ENCODE results near the gene TBC1D9B.

TBC1D9B gene

GRCh38 chr5:179819296-179820126 lies 88.2 kb downstream of the TBC1D9B start:
- DNase-seq, result peak; percentile 41

GRCh38 chr5:179818746-179819295 lies 88.9 kb downstream of the TBC1D9B start:
- peak; percentile 71 for DNase-seq

GRCh38 chr5:179817890-179818745 lies 89.6 kb downstream of the TBC1D9B start:
- no peak for DNase-seq

DNA sequence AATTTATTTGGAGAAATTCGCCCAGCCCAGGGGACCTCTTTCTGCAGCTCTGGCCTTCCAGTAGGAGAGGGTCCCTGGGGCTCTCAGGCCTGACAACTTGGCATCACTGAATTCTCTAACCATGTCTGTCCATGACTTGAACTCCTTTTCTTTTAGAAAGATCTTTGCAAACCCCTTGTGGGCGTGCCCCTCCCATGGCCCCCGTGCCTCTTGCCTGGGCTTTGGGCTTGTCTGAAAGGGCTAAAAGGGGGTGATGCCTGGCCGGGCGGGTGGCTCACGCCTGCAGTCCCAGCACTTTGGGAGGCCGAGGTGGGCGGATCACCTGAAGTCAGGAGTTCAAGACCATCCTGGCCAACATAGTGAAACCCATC lies 90.2 kb downstream of the TBC1D9B start:
- DNase-seq, result no peak

DNA sequence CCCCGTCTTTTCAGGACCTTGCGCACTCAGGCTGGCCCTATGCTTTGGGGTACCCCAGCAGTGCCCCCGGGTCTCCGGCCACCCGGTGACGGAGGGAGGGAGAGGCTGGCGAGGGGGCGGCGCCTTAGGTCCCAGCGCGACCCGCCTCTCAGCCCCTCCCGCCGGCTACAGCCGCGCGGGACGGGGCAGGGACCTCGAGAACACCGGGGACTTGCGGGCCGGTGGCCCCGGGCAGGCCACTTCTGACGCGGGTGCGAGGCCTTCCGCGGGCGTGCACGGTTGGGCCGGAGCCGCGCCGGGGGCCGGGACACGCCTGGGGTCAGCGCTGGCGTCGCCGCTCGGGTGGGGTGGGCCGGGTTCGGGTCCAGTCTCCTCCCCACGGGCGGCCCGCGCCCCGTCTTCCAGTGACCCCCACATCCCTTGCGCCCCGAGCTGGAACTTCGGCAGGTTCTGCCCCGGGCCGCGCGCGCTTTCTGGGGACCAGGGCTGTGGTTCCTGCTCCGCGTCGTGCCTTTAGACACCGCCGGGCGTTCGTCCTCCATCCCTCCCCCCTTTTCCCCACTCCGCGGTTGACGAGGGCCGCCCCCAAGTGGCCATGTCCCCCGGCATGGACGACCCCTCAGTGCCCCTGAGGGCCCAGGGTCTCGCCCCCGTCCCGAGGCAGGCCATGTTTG lies 90.8 kb downstream of the TBC1D9B start:
- DNase-seq, result no peak

GRCh38 chr5:179816401-179816795 lies 91.3 kb downstream of the TBC1D9B start:
- DNase-seq, result no peak

DNA sequence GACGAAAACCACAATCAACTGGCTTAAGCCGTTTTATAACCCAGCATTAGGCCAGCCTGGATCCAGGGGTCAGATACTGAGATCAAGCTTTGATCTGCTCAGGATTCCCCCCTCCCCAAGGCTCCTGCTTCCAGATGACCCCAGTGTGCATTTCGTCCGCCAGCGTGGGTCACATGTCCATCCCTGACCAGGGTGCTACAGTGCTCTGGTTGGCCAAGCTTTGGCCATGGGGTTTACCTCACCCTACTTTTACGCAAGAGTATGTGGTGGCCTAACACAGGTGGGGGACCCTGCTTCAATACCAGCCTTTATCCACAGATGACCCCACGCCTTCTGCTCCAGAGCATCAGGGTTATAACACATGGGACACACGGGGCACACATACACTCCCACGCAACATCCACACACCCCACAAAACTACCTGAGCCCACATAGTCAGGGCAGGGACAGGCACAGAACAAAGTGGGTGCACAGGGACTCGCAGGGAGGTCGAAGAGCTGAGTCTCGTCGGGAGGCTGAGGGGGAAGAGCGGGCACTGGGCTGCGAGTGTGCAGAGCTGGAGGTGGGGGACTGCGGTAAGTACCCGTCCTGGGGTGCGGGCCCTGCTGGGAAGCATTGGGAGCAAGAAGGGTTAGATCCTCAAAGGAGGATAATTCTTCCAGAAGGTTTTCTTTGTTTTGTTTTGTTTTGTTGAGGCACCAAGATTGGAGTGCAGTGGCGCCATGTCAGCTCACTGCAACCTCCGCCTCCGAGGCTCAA lies 92.0 kb downstream of the TBC1D9B start:
- DNase-seq, result no peak

- DNase-seq, result no peak
These were observed 93.6 kb downstream of the TBC1D9B start for GRCh38 chr5:179814090-179814489.

DNA sequence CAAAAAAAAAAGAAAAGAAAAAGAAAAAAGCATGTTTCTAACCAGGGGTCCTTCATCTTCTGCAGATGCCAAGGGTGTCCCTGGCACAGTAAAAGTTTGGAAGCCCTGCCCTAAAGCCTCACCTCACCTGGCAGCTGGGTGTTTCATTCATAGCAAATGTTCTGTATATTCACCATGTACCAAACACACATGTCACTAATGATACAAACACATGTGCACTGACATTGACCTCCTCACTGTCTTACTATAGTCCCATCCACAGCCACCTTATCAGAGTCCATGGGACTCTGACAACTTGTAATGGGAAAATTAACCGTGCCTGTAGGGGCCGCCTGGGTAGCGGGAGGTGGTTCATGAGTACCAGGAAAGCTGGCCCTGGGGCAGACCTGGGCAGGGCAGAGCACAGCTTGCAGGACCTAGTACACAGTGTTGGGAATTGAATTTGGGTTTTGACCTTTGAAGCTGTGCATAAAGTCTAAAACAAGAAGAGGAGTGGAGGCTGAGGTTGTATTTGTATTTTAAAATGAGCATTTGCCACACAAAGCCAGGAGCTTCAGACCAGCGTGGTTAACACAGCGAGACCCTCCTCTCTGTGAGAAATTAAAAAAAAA lies 94.6 kb downstream of the TBC1D9B start:
- DNase-seq, result no peak

- no peak for DNase-seq
These were observed 95.4 kb downstream of the TBC1D9B start for GRCh38 chr5:179812135-179812825.
